Placental pericyte (primary cell): ENCODE results near the gene OR2A12. TPM values are rescaled to one million over a fixed set of nuclear protein-coding genes. Genes with fewer than 3 reads are reported as not detected.

Source experiments
- small RNA-seq: library from RNA; depleted of rRNA; stranded (forward); fragments of <200 nt; gene quantifications from one replicate; pipeline ENCODE3, GENCODE V24; 2012; ENCODE audit warnings: low replicate concordance
- total RNA-seq: library from RNA; depleted of rRNA; stranded (reverse); fragments of >200 nt; gene quantifications from 2 replicates; pipeline ENCODE4 v1.2.3, GENCODE V29; 2012

The OR2A12 gene, protein sequence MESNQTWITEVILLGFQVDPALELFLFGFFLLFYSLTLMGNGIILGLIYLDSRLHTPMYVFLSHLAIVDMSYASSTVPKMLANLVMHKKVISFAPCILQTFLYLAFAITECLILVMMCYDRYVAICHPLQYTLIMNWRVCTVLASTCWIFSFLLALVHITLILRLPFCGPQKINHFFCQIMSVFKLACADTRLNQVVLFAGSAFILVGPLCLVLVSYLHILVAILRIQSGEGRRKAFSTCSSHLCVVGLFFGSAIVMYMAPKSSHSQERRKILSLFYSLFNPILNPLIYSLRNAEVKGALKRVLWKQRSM
- not detected in 2 replicates for total RNA-seq

DNA sequence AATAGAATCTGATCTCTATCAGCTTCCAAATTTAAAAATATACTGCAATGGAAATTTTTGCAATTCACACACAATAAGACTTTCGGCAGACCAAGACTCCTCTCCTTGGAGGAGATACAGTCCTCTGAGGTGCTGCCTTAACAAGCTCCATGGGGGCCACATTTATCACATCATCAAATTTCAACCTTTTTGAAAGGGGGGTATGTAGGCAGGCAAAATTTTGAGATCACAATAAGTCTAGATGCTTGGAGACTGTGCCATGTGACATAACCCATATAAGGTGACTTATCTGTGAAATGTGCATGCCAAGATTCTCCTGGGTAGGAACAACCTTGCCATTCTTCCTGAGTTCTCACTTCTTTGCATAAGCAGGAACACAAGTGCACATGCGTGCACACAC is at the start of gene OR2A12:
Gene OR2A12, plus strand, starts transcription at position 301 of the 400 bp plus-strand sequence. CDS start 8,830 bp downstream, outside the sequence.

DNA sequence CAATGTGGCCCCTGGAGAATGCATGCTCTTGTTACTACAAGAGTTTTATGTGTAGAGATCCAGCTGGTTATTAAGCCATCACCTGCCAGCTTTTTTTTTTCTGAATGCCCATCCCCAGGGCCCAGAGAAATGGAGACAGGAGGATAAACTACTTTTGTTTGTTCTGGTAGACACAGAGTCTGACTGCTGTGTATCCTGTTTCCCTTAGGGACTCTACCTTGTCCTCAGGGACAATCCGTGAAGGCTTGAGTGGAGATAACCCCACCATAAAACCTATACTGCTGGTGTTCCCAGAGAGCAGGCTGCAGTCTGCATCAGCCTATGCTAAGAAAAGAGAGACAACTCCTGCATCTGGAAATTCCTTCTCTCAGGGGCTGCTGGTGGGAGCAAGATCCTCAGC is 37.4 kb upstream of the OR2A12 start, which contains the start of gene OR2A5:
Gene OR2A5, plus strand, starts transcription at position 301 of the 400 bp plus-strand sequence. CDS start 1,454 bp downstream, outside the sequence.

DNA sequence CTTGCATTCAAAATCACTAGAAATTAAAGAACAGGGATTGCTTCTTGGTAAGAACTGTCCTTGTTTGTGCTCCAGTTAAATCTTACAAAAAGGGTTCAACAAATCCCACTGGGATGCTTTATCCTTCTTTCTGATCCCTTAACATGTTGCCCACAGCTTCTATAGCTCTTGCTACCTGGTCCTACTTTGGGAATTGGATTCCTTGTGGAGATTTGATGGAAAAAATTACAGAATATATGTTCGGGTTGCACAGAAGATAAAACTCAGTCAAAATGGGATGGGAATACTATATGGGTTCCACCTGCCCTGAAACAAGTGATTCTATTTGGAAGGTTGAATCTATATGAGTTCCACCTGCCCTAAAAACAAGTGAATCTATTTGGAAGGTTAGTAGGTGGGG is 16.6 kb upstream of the OR2A12 start, which contains the start of gene OR2A25:
Gene OR2A25, plus strand, starts transcription at position 301 of the 400 bp plus-strand sequence. CDS start 4,409 bp downstream, outside the sequence.

DNA sequence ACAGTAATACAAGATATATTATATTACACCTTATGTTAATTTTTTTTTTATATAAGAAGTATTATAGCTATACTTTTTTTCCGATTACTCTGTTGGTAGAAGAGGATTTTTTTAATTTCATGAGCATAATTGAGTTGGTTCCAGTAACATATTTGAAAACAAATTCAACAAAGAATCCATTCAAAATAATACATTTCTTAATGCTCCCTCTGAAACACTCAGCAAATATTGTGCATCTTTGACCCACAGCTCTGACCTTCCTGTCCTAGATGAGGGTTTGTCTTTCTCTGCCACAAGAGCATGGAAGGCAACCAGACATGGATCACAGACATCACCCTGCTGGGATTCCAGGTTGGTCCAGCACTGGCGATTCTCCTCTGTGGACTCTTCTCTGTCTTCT is 23.2 kb downstream of the OR2A12 start, which contains the start of gene OR2A2:
Gene OR2A2, plus strand, starts transcription at position 301 of the 400 bp plus-strand sequence. Its CDS starts 0 bp downstream, at position 301.

DNA sequence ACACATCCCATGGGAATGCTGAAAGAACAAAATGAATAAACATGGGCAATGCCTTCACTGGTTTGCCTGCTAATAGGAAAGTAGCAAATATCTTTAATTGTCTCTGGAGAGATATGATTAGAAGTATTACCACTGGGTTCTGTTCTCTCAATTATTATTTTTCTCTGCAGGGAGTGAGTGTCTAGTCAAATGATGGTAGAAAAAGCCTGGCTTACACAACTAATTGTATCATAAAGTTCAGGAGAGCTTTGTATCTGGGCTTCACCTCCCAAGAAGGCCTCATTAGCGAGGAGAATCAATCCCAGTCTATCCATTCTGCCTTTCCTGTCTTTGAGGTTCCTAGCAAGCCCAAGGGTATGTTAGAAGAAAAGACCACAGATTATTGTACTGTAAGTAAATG is 36.8 kb downstream of the OR2A12 start, which contains the start of gene OR2A14:
Gene OR2A14, plus strand, starts transcription at position 301 of the 400 bp plus-strand sequence. CDS start 5,937 bp downstream, outside the sequence.

Small RNA genes lying within 50 kb of the gene (small RNA-seq; reads per million reads assigned to genes)
- not detected for gene OR2A41P

Other genes with a start within 250 kb of the OR2A12 start
- 64.6 and 77.6 TPM in 2 replicates for gene TCAF1, start 184.1 kb upstream of the OR2A12 start, total RNA-seq
- gene OR2F2, start 151.0 kb upstream of the OR2A12 start, total RNA-seq: not detected in 2 replicates
- gene OR2F1, start 131.4 kb upstream of the OR2A12 start, total RNA-seq: not detected in 2 replicates
- not detected in 2 replicates for gene OR6B1, start 86.0 kb upstream of the OR2A12 start, total RNA-seq
- gene OR2A5, start 37.3 kb upstream of the OR2A12 start, total RNA-seq: not detected in 2 replicates
- gene OR2A25, start 16.5 kb upstream of the OR2A12 start, total RNA-seq: not detected in 2 replicates
- gene OR2A2, start 23.3 kb downstream of the OR2A12 start, total RNA-seq: not detected in 2 replicates
- not detected in 2 replicates for gene OR2A14, start 36.9 kb downstream of the OR2A12 start, total RNA-seq
- 0.86 and 0.88 TPM in 2 replicates for gene CTAGE4, start 97.2 kb downstream of the OR2A12 start, total RNA-seq
- gene ARHGEF35, start 109.6 kb downstream of the OR2A12 start, total RNA-seq: 0.66 and 1.1 TPM in 2 replicates
- gene OR2A42, start 153.3 kb downstream of the OR2A12 start, total RNA-seq: not detected in 2 replicates
- gene OR2A7, start 178.5 kb downstream of the OR2A12 start, total RNA-seq: 0.22 and 0.57 TPM in 2 replicates
- gene CTAGE8, start 183.0 kb downstream of the OR2A12 start, total RNA-seq: under 0.01 TPM in 2 replicates
- gene OR2A1, start 226.1 kb downstream of the OR2A12 start, total RNA-seq: 0.14 TPM in 1 of 2 replicates, not detected in the other